ENCODE results near the gene MARS1.
A peak's percentile ranks its signal among the peaks of the same experiment; 100 is the strongest.

MARS1 gene

GRCh38 chr12:57451233-57451778 lies 36.6 kb upstream of the MARS1 start:
- Histone ChIP-seq H3K36me3 (ENCODE audit: control insufficient read depth, low read depth, low read length) (no peaks in the 10 kb centered on the region), H3K9me3 (ENCODE audit: control insufficient read depth, low read depth, low read length) (no peaks in the 10 kb centered on the region), H3K9ac (ENCODE audit: low read length) (no peak overlapping the region), H3K27ac (ENCODE audit: low read length) (no peak overlapping the region), H3K4me1 (ENCODE audit: control insufficient read depth, low read depth, low read length) (peaks cover 28% of the 10 kb centered on the region), H3K4me3 (ENCODE audit: low read length) (no peak overlapping the region), H3K27me3 (ENCODE audit: control insufficient read depth, insufficient read depth, low read length) (no peaks in the 10 kb centered on the region)

GRCh38 chr12:57452181-57452936 lies 35.5 kb upstream of the MARS1 start:
- Histone ChIP-seq H3K9me3 (ENCODE audit: control insufficient read depth, low read depth, low read length) (no peaks in the 10 kb centered on the region), H3K27me3 (ENCODE audit: control insufficient read depth, insufficient read depth, low read length) (no peaks in the 10 kb centered on the region), H3K4me3 (ENCODE audit: low read length) (no peak overlapping the region), H3K9ac (ENCODE audit: low read length) (no peak overlapping the region), H3K27ac (ENCODE audit: low read length) (no peak overlapping the region), H3K4me1 (ENCODE audit: control insufficient read depth, low read depth, low read length) (peaks cover 28% of the 10 kb centered on the region), H3K36me3 (ENCODE audit: control insufficient read depth, low read depth, low read length) (no peaks in the 10 kb centered on the region)

- no peak overlapping the region for H3K9ac ChIP-seq (ENCODE audit: low read length)
- no peaks in the 10 kb centered on the region for H3K9me3 ChIP-seq (ENCODE audit: control insufficient read depth, low read depth, low read length)
- H3K4me1 ChIP-seq (ENCODE audit: control insufficient read depth, low read depth, low read length) = peaks cover 28% of the 10 kb centered on the region
- no peak overlapping the region for H3K4me3 ChIP-seq (ENCODE audit: low read length)
- no peaks in the 10 kb centered on the region for H3K36me3 ChIP-seq (ENCODE audit: control insufficient read depth, low read depth, low read length)
- no peaks in the 10 kb centered on the region for H3K27me3 ChIP-seq (ENCODE audit: control insufficient read depth, insufficient read depth, low read length)
- no peak overlapping the region for H3K27ac ChIP-seq (ENCODE audit: low read length)
These were observed 34.8 kb upstream of the MARS1 start for GRCh38 chr12:57452937-57453509.

GRCh38 chr12:57454213-57454565 lies 33.7 kb upstream of the MARS1 start:
- Histone ChIP-seq H3K9ac (ENCODE audit: low read length) (peak overlapping the region; percentile 87), H3K4me3 (ENCODE audit: low read length) (no peak overlapping the region), H3K4me1 (ENCODE audit: control insufficient read depth, low read depth, low read length) (peaks cover 31% of the 10 kb centered on the region), H3K9me3 (ENCODE audit: control insufficient read depth, low read depth, low read length) (no peaks in the 10 kb centered on the region), H3K27ac (ENCODE audit: low read length) (peak overlapping the region; percentile 99), H3K36me3 (ENCODE audit: control insufficient read depth, low read depth, low read length) (no peaks in the 10 kb centered on the region), H3K27me3 (ENCODE audit: control insufficient read depth, insufficient read depth, low read length) (no peaks in the 10 kb centered on the region)

GRCh38 chr12:57454566-57455373 lies 33.1 kb upstream of the MARS1 start, which contains the start of gene INHBE:
Gene INHBE, plus strand, starts transcription at chr12:57455307. Its CDS starts 230 bp downstream, at chr12:57455537.
- Histone ChIP-seq H3K27ac (ENCODE audit: low read length) (peak within 1 kb of the TSS; percentile 99), H3K27me3 (ENCODE audit: control insufficient read depth, insufficient read depth, low read length) (no peaks in the 10 kb centered on the region), H3K4me3 (ENCODE audit: low read length) (peak within 1 kb of the TSS; percentile 65), H3K9me3 (ENCODE audit: control insufficient read depth, low read depth, low read length) (no peaks in the 10 kb centered on the region), H3K9ac (ENCODE audit: low read length) (peak within 1 kb of the TSS; percentile 87), H3K36me3 (ENCODE audit: control insufficient read depth, low read depth, low read length) (no peaks in the 10 kb centered on the region), H3K4me1 (ENCODE audit: control insufficient read depth, low read depth, low read length) (peaks cover 31% of the 10 kb centered on the region)

GRCh38 chr12:57455374-57456144 lies 32.3 kb upstream of the MARS1 start:
- H3K4me3 ChIP-seq (ENCODE audit: low read length) = peak overlapping the region; percentile 65

GRCh38 chr12:57456145-57456700 lies 31.6 kb upstream of the MARS1 start:
- peaks cover 34% of the 10 kb centered on the region for H3K4me1 ChIP-seq (ENCODE audit: control insufficient read depth, low read depth, low read length)
- peak overlapping the region; percentile 30 for H3K9ac ChIP-seq (ENCODE audit: low read length)
- peak overlapping the region; percentile 65 for H3K4me3 ChIP-seq (ENCODE audit: low read length)
- H3K36me3 ChIP-seq (ENCODE audit: control insufficient read depth, low read depth, low read length) = no peaks in the 10 kb centered on the region
- no peaks in the 10 kb centered on the region for H3K27me3 ChIP-seq (ENCODE audit: control insufficient read depth, insufficient read depth, low read length)
- no peak overlapping the region for H3K27ac ChIP-seq (ENCODE audit: low read length)
- H3K9me3 ChIP-seq (ENCODE audit: control insufficient read depth, low read depth, low read length) = no peaks in the 10 kb centered on the region

More at GRCh38 chr12:57455374-57456144, 32.3 kb upstream of the MARS1 start:
- Histone ChIP-seq H3K36me3 (ENCODE audit: control insufficient read depth, low read depth, low read length) (no peaks in the 10 kb centered on the region), H3K4me1 (ENCODE audit: control insufficient read depth, low read depth, low read length) (peaks cover 34% of the 10 kb centered on the region), H3K9me3 (ENCODE audit: control insufficient read depth, low read depth, low read length) (no peaks in the 10 kb centered on the region), H3K27ac (ENCODE audit: low read length) (no peak overlapping the region), H3K27me3 (ENCODE audit: control insufficient read depth, insufficient read depth, low read length) (no peaks in the 10 kb centered on the region), H3K9ac (ENCODE audit: low read length) (peak overlapping the region; percentile 30)

- peaks cover 30% of the 10 kb centered on the region for H3K4me1 ChIP-seq (ENCODE audit: control insufficient read depth, low read depth, low read length)
- no peak overlapping the region for H3K4me3 ChIP-seq (ENCODE audit: low read length)
- no peaks in the 10 kb centered on the region for H3K36me3 ChIP-seq (ENCODE audit: control insufficient read depth, low read depth, low read length)
- H3K9me3 ChIP-seq (ENCODE audit: control insufficient read depth, low read depth, low read length) = no peaks in the 10 kb centered on the region
- no peak overlapping the region for H3K27ac ChIP-seq (ENCODE audit: low read length)
- H3K9ac ChIP-seq (ENCODE audit: low read length) = no peak overlapping the region
- H3K27me3 ChIP-seq (ENCODE audit: control insufficient read depth, insufficient read depth, low read length) = no peaks in the 10 kb centered on the region
These were observed 31.0 kb upstream of the MARS1 start for GRCh38 chr12:57456737-57457490.

- Histone ChIP-seq H3K27ac (ENCODE audit: low read length) (no peak overlapping the region), H3K9ac (ENCODE audit: low read length) (peak overlapping the region; percentile 33), H3K36me3 (ENCODE audit: control insufficient read depth, low read depth, low read length) (no peaks in the 10 kb centered on the region), H3K27me3 (ENCODE audit: control insufficient read depth, insufficient read depth, low read length) (no peaks in the 10 kb centered on the region), H3K4me3 (ENCODE audit: low read length) (peak overlapping the region; percentile 65), H3K9me3 (ENCODE audit: control insufficient read depth, low read depth, low read length) (no peaks in the 10 kb centered on the region), H3K4me1 (ENCODE audit: control insufficient read depth, low read depth, low read length) (peaks cover 26% of the 10 kb centered on the region)
These were observed 29.2 kb upstream of the MARS1 start for GRCh38 chr12:57458665-57459054.

GRCh38 chr12:57459055-57459749 lies 28.7 kb upstream of the MARS1 start:
- Histone ChIP-seq H3K36me3 (ENCODE audit: control insufficient read depth, low read depth, low read length) (no peaks in the 10 kb centered on the region), H3K4me1 (ENCODE audit: control insufficient read depth, low read depth, low read length) (peaks cover 26% of the 10 kb centered on the region), H3K27ac (ENCODE audit: low read length) (no peak overlapping the region), H3K4me3 (ENCODE audit: low read length) (peak overlapping the region; percentile 65), H3K9me3 (ENCODE audit: control insufficient read depth, low read depth, low read length) (no peaks in the 10 kb centered on the region), H3K9ac (ENCODE audit: low read length) (peak overlapping the region; percentile 33), H3K27me3 (ENCODE audit: control insufficient read depth, insufficient read depth, low read length) (no peaks in the 10 kb centered on the region)
